BLaER1 (cell line): ENCODE results near the gene TMEM163.

Experiments used
- H3K27ac ChIP-seq: shearing (Covaris generic); formaldehyde crosslinking; 2 replicates; pipeline ENCODE4 v1.8.1; 2022
- H3K27me3 ChIP-seq: shearing (Covaris generic); formaldehyde crosslinking; 2 replicates; pipeline ENCODE4 v1.8.1; 2022
- H3K36me3 ChIP-seq: shearing (Covaris generic); formaldehyde crosslinking; 2 replicates; pipeline ENCODE4 v1.8.1; 2022
- H3K4me1 ChIP-seq: shearing (Covaris generic); formaldehyde crosslinking; 2 replicates; pipeline ENCODE4 v1.8.1; 2022
- H3K4me2 ChIP-seq: shearing (Covaris generic); formaldehyde crosslinking; 2 replicates; pipeline ENCODE4 v1.8.1; 2022
- H3K4me3 ChIP-seq: shearing (Covaris generic); formaldehyde crosslinking; 2 replicates; pipeline ENCODE4 v1.8.1; 2022
- H3K9ac ChIP-seq: shearing (Covaris generic); formaldehyde crosslinking; 2 replicates; pipeline ENCODE4 v1.8.1; 2022
- H3K9me3 ChIP-seq: shearing (Covaris generic); formaldehyde crosslinking; 2 replicates; pipeline ENCODE4 v1.8.1; 2022
- H4K20me1 ChIP-seq: shearing (Covaris generic); formaldehyde crosslinking; 2 replicates; pipeline ENCODE4 v1.8.1; 2022
- Cebpa-rat ChIP-seq: shearing (Covaris generic); IDR thresholded peaks from 2 replicates; pipeline ENCODE4 v1.8.1; 2022

Gene TMEM163

GRCh38 chr2:134713176-134713575 is 5.6 kb downstream of the TMEM163 start:
- Histone ChIP-seq H3K9ac (no peak overlapping the region), H3K4me3 (no peak overlapping the region), H3K4me2 (no peak overlapping the region), H3K4me1 (peaks cover 4% of the 10 kb centered on the region), H3K27me3 (peaks cover 65% of the 10 kb centered on the region), H3K36me3 (no peaks in the 10 kb centered on the region), H3K9me3 (no peaks in the 10 kb centered on the region), H4K20me1 (peaks cover 21% of the 10 kb centered on the region), H3K27ac (no peak overlapping the region)
- TF ChIP-seq Cebpa-rat, result no peak

GRCh38 chr2:134712736-134713135 is 6.1 kb downstream of the TMEM163 start:
- Histone ChIP-seq H3K36me3 (no peaks in the 10 kb centered on the region), H3K27ac (no peak overlapping the region), H3K9ac (no peak overlapping the region), H3K9me3 (no peaks in the 10 kb centered on the region), H3K4me2 (no peak overlapping the region), H4K20me1 (peaks cover 17% of the 10 kb centered on the region), H3K4me3 (no peak overlapping the region), H3K27me3 (peaks cover 61% of the 10 kb centered on the region), H3K4me1 (no peaks in the 10 kb centered on the region)
- TF ChIP-seq Cebpa-rat, result no peak

GRCh38 chr2:134712299-134712698 is 6.5 kb downstream of the TMEM163 start:
- Histone ChIP-seq H4K20me1 (peaks cover 12% of the 10 kb centered on the region; the same call in 1 of the 2 replicates), H3K9me3 (no peaks in the 10 kb centered on the region), H3K4me1 (peaks cover under 1% of the 10 kb centered on the region; the same call in 1 of the 2 replicates), H3K27me3 (peaks cover 57% of the 10 kb centered on the region), H3K4me2 (no peak overlapping the region), H3K27ac (no peak overlapping the region), H3K4me3 (no peak overlapping the region), H3K9ac (no peak overlapping the region), H3K36me3 (no peaks in the 10 kb centered on the region)
- no peak for TF ChIP-seq Cebpa-rat

- Histone ChIP-seq H3K4me2 (no peak overlapping the region), H3K4me1 (peaks cover 7% of the 10 kb centered on the region), H3K4me3 (no peak overlapping the region), H3K36me3 (no peaks in the 10 kb centered on the region), H3K9me3 (no peaks in the 10 kb centered on the region), H3K27ac (no peak overlapping the region), H3K27me3 (peaks cover 51% of the 10 kb centered on the region), H4K20me1 (peaks cover 6% of the 10 kb centered on the region; the same call in 1 of the 2 replicates), H3K9ac (no peak overlapping the region)
- TF ChIP-seq Cebpa-rat, result no peak
Observed at GRCh38 chr2:134711692-134712091, 7.1 kb downstream of the TMEM163 start.

- Histone ChIP-seq H4K20me1 (no peaks in the 10 kb centered on the region), H3K9ac (no peak overlapping the region), H3K27me3 (peaks cover 7% of the 10 kb centered on the region; the same call in 1 of the 2 replicates), H3K27ac (no peak overlapping the region), H3K36me3 (no peaks in the 10 kb centered on the region), H3K4me2 (peak overlapping the region; percentile 76), H3K4me1 (peaks cover 20% of the 10 kb centered on the region), H3K4me3 (no peak overlapping the region), H3K9me3 (no peaks in the 10 kb centered on the region)
- TF ChIP-seq Cebpa-rat, result no peak
Observed at GRCh38 chr2:134707330-134707676, 11.5 kb downstream of the TMEM163 start.

GRCh38 chr2:134706587-134707329 is 12.0 kb downstream of the TMEM163 start:
- H3K9ac ChIP-seq, result 0 out of 2 replicates have a peak overlapping the region, but pooled peaks have one; percentile 14
- TF ChIP-seq Cebpa-rat, result no peak
- H4K20me1 ChIP-seq, result no peaks in the 10 kb centered on the region
- no peak overlapping the region for H3K27ac ChIP-seq
- peaks cover 2% of the 10 kb centered on the region; the same call in 1 of the 2 replicates for H3K27me3 ChIP-seq
- no peak overlapping the region for H3K4me3 ChIP-seq
- H3K9me3 ChIP-seq, result no peaks in the 10 kb centered on the region
- no peaks in the 10 kb centered on the region for H3K36me3 ChIP-seq
- peak overlapping the region; percentile 76 for H3K4me2 ChIP-seq
- peaks cover 20% of the 10 kb centered on the region for H3K4me1 ChIP-seq

GRCh38 chr2:134705861-134706586 is 12.8 kb downstream of the TMEM163 start:
- Histone ChIP-seq H3K27me3 (no peaks in the 10 kb centered on the region), H3K4me1 (peaks cover 20% of the 10 kb centered on the region), H4K20me1 (no peaks in the 10 kb centered on the region), H3K36me3 (no peaks in the 10 kb centered on the region), H3K9me3 (no peaks in the 10 kb centered on the region), H3K4me3 (no peak overlapping the region), H3K27ac (no peak overlapping the region), H3K4me2 (peak overlapping the region; percentile 76), H3K9ac (no peak overlapping the region)
- no peak for TF ChIP-seq Cebpa-rat

GRCh38 chr2:134704173-134704572 is 14.6 kb downstream of the TMEM163 start:
- no peaks in the 10 kb centered on the region for H4K20me1 ChIP-seq
- no peak overlapping the region for H3K9ac ChIP-seq
- no peak overlapping the region for H3K4me3 ChIP-seq
- no peak overlapping the region for H3K27ac ChIP-seq
- H3K4me2 ChIP-seq, result no peak overlapping the region
- H3K4me1 ChIP-seq, result peaks cover 20% of the 10 kb centered on the region
- no peaks in the 10 kb centered on the region for H3K27me3 ChIP-seq
- TF ChIP-seq Cebpa-rat, result no peak
- no peaks in the 10 kb centered on the region for H3K9me3 ChIP-seq
- no peaks in the 10 kb centered on the region for H3K36me3 ChIP-seq

- peaks cover 20% of the 10 kb centered on the region for H3K4me1 ChIP-seq
Observed at GRCh38 chr2:134703426-134703825, 15.4 kb downstream of the TMEM163 start.

GRCh38 chr2:134700730-134701129 is 18.1 kb downstream of the TMEM163 start:
- H3K9ac ChIP-seq, result no peak overlapping the region
- H3K4me2 ChIP-seq, result no peak overlapping the region
- no peak overlapping the region for H3K4me3 ChIP-seq
- no peaks in the 10 kb centered on the region for H3K9me3 ChIP-seq
- peaks cover 4% of the 10 kb centered on the region; the same call in 1 of the 2 replicates for H3K4me1 ChIP-seq
- no peak for TF ChIP-seq Cebpa-rat
- H4K20me1 ChIP-seq, result no peaks in the 10 kb centered on the region
- no peak overlapping the region for H3K27ac ChIP-seq
- no peaks in the 10 kb centered on the region for H3K27me3 ChIP-seq
- H3K36me3 ChIP-seq, result no peaks in the 10 kb centered on the region

More at GRCh38 chr2:134703426-134703825, 15.4 kb downstream of the TMEM163 start:
- H3K36me3 ChIP-seq, result no peaks in the 10 kb centered on the region
- no peaks in the 10 kb centered on the region for H3K27me3 ChIP-seq
- TF ChIP-seq Cebpa-rat, result no peak
- H3K9ac ChIP-seq, result no peak overlapping the region
- no peak overlapping the region for H3K4me3 ChIP-seq
- H3K4me2 ChIP-seq, result no peak overlapping the region
- H3K27ac ChIP-seq, result no peak overlapping the region
- no peaks in the 10 kb centered on the region for H4K20me1 ChIP-seq
- no peaks in the 10 kb centered on the region for H3K9me3 ChIP-seq
